GM10266 (cell line): ENCODE results near the gene CDCA5.

Experiments used
- DNase-seq: peaks from one replicate; pipeline ENCODE4 v3.0.0; 2012; ENCODE audit errors: extremely low spot score
- CTCF ChIP-seq: IDR thresholded peaks from 2 replicates; pipeline ENCODE4 v1.5.1; 2012; ENCODE audit warnings: mild to moderate bottlenecking, low read depth; ENCODE audit not compliant: control insufficient read depth, insufficient read depth; ENCODE audit errors: missing control alignments

Gene CDCA5

GRCh38 chr11:65064847-65065240, 19.0 kb downstream of the CDCA5 start:
- no peak for TF ChIP-seq CTCF
- DNase-seq, result no peak

GRCh38 chr11:65063532-65063931, 20.3 kb downstream of the CDCA5 start:
- no peak for TF ChIP-seq CTCF

GRCh38 chr11:65060913-65061408, 22.9 kb downstream of the CDCA5 start:
- no peak for TF ChIP-seq CTCF
- DNase-seq, result no peak

More at GRCh38 chr11:65063532-65063931, 20.3 kb downstream of the CDCA5 start:
- no peak for DNase-seq

GRCh38 chr11:65059959-65060824, 23.6 kb downstream of the CDCA5 start:
- DNase-seq, result no peak
- TF ChIP-seq CTCF, result no peak

- no peak for TF ChIP-seq CTCF
Observed at GRCh38 chr11:65059523-65059922, 24.3 kb downstream of the CDCA5 start.

GRCh38 chr11:65058419-65059054, 25.3 kb downstream of the CDCA5 start, which contains the start of gene NAALADL1:
TSS of gene NAALADL1 (minus strand) at chr11:65058553. CDS start at chr11:65058521, 32 bp downstream.
- DNase-seq, result no peak
- TF ChIP-seq CTCF, result no peak

More at GRCh38 chr11:65059523-65059922, 24.3 kb downstream of the CDCA5 start:
- DNase-seq, result no peak
